IPS DF 19.7 (cell line): ENCODE results near the gene GFI1.

Source experiments
- DNase-seq: peaks from one replicate; pipeline ENCODE4 v3.0.0-alpha.2; 2013; ENCODE audit warnings: low read depth, low spot score

The GFI1 gene

DNA sequence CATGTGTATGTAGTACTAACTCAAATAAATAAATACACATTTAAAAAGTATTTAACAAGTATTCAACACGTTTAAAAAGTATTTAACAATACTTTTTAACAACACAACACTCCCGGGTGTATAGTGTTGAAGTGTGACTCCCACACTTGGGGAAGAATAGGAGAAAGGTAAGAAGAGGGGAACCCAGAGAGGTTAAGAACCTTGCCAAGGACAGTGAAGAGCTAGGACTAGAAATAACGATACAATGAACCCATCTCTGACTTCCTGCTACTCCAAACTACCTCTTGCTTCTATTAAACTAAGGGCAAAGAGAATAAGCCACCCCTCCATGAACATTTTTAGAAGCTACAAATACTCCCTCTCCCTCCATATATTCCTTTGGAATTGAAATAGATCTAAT, 1.7 kb upstream of the GFI1 start:
- no peak for DNase-seq

DNA sequence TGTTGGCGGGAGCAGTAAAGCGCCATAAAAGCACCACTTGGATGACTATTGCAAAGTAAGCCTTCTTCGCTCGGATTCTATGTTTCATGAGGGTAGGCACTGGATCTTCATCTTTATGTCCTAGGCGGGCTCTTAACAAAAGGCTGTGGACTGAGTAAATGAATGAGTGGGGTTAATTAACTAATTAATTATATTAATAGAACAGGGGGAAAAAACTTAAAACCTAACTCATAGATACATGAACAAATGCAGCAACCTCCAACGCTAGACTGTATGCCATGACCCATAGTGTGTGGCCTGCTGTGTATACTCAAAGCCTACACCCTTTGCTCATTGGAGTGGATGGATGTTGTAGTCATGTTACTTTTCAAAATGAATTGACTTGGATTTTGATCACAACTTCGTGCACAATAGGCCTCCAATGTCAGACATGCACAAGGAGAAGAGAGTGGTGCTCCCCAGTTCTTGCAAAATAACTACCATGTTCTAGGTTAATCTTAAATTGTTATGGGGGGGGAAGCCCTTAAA, 417 bp upstream of the GFI1 start:
- DNase-seq, result no peak

DNA sequence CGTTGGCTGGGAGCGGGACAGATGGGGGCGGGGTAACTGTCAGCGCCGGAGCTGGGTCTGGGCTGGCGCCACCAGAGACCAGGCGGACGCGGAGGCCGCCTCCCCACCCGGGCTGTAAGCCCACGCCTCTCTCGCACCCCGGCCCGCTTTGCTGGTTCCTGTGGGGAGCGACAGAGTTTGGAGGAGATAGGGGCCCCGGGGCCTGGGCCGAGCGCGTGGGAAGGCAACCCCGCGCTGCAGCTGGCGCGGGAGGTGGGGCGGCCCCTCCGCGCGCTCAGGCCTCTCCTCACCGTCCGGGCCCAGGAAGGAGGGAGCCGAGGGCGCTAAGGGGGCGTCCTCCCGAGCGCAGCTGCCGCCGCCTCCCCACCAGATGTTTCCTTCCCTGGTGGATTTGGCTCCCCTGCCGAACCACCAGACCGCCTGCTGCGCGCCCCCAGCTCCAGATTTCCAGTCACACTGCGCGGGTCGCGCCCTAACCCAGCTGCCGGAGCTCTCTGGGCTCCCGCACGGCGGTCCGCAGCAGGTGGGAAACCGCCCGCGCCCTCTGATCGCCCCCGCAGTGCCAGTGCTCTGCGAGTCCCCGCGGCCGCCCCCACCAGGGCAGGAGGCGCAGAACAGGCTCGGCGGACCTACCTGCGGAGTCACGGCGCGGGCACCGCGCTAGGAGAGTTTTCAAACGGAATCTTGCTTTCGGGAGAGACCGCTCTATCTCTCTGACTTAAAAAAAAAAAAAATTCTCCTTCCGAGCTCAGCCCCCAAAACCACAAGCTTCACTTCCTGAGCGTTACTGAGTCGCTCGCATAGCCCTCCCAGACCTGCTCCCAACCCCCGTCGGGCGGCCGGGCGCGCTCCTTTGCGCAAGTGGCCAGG, 1.1 kb downstream of the GFI1 start:
- DNase-seq, result no peak

DNA sequence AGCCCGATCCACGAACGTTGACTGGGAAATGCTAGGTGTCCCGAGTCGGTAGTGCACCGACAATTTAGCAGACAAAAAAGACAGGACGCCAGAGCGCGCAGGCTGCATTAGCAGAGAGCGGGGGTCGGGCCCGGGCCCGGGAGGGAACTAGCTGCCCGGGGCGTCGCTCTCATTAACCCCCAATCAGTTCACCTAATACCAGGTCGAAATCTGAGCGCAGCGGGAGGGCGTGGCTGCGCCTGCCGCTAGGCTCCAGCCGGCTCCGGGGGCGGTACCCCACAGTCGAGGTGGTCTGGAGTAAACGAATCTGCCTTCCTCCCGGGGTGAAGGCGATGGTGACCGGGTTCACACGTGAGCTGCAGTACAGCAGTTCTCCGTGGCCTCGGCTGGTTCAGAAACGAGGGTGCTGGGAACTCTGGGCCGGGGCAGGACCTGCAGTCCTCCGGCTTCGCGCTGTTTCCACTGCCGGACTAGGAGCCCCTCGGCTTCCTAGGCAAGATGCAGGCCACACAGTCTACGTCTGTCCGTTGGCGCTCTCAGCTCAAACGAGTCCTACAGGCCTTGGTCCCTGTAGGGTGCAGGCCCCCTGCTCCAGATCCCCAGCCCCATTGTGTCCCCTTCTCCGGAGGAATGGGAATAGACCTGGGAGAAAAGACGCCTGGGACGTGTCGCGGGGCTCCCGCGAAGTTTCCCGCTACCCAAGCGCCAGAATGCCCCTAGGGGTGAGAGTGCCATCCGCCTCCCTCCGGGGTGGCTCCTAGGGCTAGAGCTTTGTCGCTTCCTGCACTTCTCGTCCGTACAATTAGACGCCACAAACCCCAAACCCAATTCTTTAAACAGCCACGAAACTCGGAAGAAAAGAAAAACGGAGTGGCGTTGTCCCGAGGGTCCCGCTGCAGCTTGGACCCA, 2.0 kb downstream of the GFI1 start:
- DNase-seq, result no peak

DNA sequence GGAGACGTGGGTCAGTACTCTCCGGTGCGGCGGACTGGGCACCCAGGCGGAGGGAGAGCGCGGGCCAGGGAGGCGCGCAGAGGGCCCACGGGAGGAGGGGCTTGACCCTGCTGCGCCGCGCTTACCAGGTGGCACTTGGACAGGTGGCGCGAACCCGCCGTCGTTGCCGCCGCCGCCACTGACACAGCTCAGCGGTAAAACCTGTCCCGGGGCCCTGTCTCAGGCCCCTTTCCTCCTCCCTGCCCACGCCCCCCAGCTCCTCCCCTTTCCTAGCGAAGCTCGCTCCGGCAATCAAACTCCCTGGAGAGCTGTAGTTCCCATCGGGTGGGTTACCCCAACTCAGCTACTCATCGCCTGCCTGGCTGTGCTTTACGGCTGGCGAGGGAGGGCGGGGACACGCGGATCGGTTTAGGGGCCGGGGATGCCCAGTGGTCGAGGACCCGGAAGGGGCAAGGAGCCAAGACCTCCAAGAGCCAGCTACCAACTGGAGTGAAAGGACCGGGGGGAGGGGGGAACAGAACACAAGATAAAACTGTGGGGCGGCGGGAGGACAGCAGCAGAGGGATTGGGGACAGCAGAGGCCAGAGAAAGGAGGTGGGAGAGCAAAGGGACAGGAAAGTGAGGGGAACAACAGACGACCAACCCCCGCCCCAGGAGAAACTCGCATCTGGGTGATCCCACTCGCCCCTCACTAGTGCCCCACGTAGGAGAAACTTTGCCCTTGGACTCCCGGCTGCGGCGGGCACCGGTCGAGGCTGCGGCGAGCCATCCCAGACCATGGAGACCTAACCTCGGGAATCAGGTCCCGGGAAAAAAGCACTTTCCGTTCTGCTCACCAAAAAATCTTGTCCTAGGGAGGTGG, 2.9 kb downstream of the GFI1 start:
- DNase-seq, result no peak

DNA sequence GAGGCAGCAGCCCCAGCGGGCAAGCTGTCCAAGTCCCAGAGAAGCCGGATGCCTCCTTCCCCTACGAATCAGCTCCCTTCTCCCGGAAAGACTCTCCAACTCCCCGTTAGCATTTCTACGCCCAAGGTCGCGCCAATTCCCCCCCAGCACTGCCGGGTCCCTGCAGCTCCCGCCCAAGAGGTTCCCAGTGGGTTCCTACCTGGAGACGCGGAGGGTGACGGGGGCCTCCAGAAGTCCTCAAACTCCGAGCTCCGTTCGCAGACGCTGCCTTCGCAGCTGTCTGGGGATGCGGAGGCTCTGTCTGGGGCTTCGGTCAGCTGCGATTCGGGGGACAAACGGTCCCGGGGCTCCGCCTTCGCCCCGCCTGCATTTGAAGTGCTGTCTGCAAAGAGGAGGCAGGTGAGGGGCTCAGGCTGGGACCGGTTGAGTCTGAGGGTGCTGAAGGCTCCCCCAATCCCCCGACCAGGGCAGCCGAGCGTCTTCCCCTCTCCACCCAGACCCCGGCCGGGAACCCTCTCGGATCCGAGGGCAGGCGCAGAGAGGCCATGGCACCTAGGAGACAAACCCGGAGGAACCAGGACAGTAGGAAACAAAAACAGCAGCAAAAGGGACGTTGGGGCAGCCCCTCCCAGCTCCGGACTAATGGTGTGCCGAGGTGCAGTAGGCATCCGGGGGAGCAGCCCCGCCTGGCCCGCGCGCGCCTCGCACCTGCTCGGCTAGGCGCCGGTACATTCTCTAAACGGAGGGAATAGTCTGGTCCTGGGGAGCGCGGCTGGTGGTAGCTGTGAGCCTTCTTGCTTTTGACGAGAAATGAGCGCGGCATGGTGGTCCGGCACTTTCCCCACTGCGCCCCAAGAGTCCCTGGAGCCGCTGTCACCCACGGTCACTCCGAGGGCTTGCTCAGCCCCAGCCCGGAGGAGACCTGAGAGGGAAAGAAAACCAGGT, 3.8 kb downstream of the GFI1 start:
- no peak for DNase-seq

DNA sequence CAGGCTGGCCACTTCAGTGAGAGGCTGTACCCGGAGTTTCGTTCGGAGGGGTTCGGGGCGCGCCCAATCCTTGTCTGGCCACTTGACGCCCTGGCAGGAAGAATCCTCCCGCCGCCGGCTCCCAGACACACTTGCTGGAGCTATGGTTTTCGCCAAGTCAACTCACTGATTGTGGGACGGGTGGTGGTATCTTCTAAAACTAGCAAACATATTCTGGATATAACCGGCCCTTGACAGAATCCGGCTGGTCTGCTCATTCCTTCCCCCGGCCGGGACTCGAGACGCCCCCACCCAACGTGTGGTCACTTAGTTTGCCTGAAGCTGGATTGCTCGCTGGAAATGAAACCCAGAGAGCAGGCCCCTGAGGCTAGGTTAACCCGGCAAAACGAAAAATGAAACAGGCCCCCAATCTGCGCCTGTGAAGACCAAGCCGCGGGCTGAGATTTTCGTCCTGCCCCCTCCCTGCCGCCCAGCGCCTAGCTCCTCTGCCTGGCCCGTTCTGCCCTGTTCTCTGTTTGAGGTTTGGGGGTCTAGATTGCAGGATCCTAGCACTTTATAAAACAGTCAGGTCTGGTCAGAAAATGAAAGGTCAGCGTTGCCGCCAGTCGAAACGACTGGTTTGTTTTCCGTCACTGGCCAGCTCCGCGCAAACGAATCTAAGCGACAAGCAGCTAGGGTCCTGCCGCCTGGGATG, 4.6 kb downstream of the GFI1 start:
- no peak for DNase-seq

DNA sequence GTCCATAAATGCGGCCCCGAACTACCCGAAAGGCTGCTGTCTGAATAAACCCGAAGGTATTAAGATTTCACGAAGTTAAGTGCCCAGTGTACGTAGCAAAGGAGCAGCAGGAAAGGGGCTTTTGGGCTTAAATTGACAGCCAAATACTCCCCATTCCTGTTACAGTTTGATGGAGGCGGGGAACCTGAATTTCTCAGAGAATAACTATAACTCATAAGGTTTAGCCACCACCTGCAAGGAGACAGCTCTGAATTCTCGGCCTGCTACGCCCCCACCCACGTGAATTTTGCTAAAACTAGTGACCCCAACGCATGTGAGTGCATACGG, 5.2 kb downstream of the GFI1 start:
- no peak for DNase-seq

DNA sequence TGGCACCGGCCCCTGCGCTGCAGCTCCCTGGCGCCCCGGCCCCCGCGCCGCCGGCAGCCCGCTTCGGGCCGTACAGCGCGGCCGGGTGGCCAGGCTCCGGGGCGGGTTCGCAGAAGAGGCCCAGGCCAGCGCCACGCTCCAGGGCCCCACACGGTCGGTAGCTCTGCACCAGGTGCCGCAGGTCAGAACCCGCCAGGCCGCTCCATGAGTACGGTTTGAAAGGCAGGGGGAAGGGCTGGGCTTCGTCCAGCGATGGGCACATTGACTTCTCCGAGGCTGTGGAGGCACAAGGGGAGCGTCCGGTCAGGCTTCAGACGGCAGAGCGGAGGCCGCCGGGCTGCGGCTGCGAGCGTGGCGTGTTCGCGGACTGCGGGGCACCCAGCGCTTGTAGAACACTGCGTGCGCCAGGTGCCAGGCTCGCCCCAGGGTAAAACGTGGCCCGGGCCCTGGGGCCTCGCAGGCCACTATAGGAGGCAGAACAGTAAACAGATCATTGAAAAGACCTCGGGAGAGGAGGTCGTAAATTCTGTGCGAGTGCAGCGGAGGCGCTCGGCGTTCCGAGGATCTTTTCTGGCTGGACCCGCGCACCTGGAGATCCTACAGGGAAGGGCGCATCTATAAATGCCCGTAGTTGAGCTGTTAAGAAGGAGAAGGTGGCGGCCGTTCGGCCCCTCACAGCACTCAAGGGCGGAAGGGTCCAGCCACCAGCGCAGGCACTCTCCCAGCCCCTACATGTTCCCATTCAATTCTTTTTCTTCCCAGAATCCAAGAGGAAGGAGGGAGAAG, 5.7 kb downstream of the GFI1 start:
- DNase-seq, result no peak

DNA sequence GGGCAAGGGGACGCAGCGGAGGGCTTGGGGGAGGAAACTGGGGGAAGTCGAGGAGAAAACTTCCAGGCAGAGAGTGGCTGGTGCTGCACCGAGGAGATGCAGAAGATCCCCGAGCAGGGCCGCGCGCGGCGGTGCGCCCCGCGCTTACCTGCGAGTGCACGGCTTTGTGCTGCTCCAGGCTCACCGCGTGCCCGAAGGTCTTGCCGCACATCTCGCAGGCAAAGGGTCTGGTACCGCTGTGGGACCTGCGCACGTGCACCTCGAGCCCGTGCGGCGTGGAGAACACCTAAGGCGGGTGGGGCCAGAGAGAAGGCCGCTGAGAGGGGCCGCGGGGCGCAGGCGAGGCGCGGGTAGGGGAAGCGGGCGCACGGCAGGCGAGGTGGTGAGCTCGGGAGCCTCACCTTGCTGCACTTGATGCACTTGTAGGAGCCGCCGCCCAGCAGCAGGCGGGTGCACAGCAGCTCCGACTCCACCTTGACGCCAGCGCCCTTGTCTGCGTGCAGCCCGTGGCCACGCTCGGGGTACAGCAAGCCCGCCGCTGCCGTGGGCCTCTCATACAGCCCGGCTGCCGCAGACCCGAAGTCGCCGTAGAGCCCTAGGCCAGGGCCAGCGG, 6.4 kb downstream of the GFI1 start:
- DNase-seq, result no peak

DNA sequence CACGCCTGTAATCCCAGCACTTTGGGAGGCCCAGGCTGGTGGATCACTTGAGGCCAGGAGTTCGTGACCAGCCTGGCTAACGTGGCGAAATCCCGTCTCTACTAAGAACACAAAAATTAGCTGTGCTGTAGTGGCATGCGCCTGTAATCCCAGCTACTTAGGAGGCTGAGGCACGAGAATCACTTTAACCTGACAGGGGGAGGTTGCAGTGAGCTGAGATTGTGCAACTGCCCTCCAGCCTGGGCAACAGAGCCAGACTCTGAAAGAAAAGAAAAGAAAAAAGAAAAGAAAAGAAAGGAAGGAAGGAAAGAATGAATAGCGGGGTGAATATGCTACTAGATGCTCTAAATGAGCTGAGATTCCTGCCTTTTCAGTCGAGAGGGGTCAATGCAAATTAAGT, 7.1 kb downstream of the GFI1 start:
- no peak for DNase-seq

DNA sequence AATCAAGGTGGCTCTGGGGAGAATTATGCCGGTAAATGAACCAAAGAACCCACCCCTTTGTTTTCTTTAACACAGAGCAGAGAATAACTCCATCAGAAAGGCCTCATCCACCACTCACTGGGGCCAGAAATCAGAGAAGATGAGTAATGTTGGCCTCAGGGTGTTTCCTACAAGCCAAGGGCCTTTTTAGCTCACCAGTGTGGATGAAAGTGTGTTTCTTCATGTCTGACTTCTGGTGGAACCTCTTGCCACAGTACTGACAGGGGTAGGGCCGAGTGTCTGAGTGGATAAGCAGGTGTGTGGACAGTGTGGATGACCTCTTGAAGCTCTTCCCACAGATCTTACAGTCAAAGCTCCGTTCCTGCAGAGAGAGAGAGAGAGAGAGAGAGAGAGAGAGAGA, 8.3 kb downstream of the GFI1 start:
- DNase-seq, result no peak

DNA sequence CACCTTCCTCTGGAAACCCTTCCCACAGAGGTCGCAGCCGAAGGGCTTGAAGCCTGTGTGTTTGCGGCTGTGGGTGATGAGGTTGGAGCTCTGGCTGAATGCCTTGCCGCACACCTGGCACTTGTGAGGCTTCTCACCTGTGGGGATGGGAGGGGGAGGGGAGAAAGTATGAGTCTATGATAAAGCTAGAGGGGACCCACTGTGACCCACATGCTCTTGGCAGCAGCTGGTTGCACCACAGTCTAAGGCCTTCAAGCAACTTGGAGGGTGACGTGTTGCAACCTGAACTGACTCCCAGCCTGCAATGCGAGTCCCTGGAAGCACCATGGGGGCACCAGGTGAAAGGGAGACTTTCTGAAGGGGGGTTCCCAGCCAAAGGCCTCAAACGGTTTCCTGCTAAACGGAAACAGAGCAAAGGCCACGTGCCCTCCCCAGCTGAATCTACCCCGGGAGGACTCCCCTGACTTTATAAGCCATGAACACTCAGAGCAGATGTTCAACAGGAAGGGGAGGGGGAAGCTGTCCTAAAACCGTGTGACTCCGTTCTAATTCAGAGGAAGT, 10.6 kb downstream of the GFI1 start:
- no peak for DNase-seq

DNA sequence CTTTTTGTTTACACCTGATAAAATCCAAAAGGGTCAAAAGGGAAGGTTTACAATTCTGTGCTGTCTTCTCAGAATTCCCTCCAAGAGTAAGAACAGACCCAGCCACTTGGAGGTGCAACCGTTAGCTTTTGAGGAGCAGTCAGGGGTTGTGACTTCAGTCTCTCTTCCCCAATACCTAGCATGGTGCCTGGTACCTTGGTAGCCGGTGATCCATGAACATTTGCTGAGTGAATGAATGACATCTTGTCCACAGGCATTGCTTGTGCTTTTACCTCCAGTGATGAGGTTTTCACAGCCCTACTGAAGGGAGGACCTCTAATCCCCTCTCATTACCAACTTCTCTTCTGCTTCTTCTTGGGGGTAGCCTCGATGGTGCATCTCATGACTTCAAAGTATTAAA, 11.7 kb downstream of the GFI1 start:
- no peak for DNase-seq

DNA sequence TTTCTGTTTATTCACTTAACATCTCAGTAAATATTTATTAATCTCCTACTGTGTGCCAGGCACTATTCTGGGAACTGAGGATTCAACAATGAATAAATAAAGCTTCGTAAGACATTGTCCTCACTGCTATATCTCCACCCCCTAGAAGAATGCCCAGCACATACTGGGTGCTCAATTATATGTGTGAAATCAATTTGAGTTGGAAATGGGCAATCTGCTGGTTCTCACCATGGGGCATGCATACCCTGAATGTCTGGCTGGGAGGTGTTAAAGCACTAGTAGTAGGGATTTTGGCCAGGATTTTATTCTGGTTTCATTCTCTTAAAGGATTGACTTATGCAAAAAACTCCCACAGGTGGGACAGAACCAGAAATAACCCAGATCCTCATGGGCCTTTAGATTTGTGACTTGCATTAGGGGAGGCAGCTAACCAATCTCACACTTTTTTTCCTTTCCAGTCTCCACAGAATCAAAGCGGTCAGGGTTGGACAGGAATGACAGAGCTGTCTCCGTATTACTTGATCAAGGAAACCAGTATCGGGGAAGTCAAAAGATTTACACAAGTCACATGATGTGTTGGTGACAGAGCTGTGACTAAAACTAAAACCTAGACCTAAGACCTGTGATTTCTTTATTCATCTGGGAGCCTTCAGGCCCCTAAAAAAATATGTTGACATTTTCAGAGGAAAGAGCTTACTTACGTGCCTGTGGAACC, 12.8 kb downstream of the GFI1 start:
- no peak for DNase-seq

DNA sequence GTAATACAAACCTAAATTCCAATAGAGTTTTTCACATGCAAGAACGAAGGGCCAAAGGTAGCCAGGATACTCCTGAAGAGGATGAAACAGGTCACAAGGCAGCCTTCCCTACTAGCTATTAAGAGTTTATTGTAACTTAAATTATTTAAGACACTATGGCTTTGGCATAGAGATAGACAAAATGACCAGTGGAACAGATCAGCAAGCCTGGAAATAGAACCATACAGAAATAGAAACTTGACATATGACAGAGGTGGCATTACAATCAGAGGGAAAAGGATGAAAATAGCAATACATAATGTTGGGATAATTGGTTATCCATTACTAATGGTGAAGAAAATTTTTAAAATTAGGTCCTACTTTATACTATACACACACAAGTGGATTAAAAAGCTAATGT, 16.5 kb downstream of the GFI1 start:
- no peak for DNase-seq

DNA sequence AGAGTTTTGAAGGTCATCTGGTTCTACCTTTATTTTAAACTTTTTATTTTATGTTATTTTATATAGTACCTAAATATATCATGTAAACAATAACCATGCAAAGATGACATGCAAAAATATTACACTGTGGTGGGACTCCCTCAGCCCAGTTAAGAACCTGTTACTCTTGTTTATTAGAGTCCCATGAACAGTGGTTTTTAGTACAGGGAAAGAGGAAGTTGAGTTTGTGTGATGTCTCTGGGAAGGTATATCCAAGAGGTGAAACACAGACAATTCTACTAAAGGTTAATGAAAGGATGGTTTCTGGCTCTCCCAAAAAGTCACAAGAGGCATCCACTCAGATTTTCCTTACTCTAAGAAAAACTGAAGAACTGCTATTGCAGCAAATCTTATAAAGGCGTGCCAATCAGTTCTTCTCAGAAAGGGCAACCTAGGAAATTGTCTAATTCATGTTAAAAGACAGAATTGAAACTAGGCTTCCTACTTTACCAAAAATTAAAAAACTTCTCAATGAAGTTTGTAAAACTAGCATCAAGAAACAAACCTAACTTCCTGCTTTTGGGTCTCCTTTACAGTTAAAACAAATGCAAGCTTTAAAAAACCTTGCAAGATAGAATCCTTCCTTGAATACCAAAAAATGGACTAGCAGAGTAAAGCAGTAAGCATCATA, 19.9 kb downstream of the GFI1 start:
- DNase-seq, result no peak
